Liver (tissue), 3 donors: ENCODE measurements around the gene MUS81.

Experiments used
- ATF3 ChIP-seq: IDR thresholded peaks from 2 replicates; pipeline ENCODE4 v1.6.1; 2016; ENCODE audit warnings: antibody characterized with exemption
- CTCF ChIP-seq: fragments of 150-350 bp; IDR thresholded peaks from 2 replicates; pipeline ENCODE4 v1.5.1; 2017; ENCODE audit warnings: improper control_type of control experiment, low read depth, low read length; ENCODE audit not compliant: missing input control
- EGR1 ChIP-seq, 2 donors: IDR thresholded peaks; 2 replicates each; pipeline ENCODE4 v1.6.1; 2016 to 2018; ENCODE audit warnings: antibody characterized with exemption in 2 of 2, low read depth in 2 of 2
- GABPA ChIP-seq, 2 donors: IDR thresholded peaks in 1 of 2; conservative IDR thresholded peaks in 1 of 2; 2 replicates each; pipeline ENCODE4 v1.6.1; 2016; ENCODE audit warnings: antibody characterized with exemption in 2 of 2, mild to moderate bottlenecking in 1 of 2, moderate library complexity in 1 of 2
- HNF4A ChIP-seq, 2 donors: conservative IDR thresholded peaks; 2 replicates each; pipeline ENCODE4 v1.6.1; 2016; ENCODE audit warnings: antibody characterized with exemption in 2 of 2, mild to moderate bottlenecking in 2 of 2
- JUND ChIP-seq, 2 donors: IDR thresholded peaks; 2 replicates each; pipeline ENCODE4 v1.6.1; 2016; ENCODE audit warnings: antibody characterized with exemption in 2 of 2
- MAX ChIP-seq: IDR thresholded peaks from 2 replicates; pipeline ENCODE4 v1.6.1; 2016; ENCODE audit warnings: antibody characterized with exemption
- NR2F2 ChIP-seq: IDR thresholded peaks from 2 replicates; pipeline ENCODE4 v1.6.1; 2016; ENCODE audit warnings: antibody characterized with exemption
- RAD21 ChIP-seq, 2 donors: IDR thresholded peaks; 2 replicates each; pipeline ENCODE4 v1.6.1; 2016; ENCODE audit warnings: antibody characterized with exemption in 2 of 2, mild to moderate bottlenecking in 2 of 2
- REST ChIP-seq: IDR thresholded peaks from 2 replicates; pipeline ENCODE4 v1.6.1; 2016; ENCODE audit warnings: antibody characterized with exemption, mild to moderate bottlenecking
- RXRA ChIP-seq, 2 donors: IDR thresholded peaks; 2 replicates each; pipeline ENCODE4 v1.6.1; 2017 to 2018; ENCODE audit warnings: antibody characterized with exemption in 2 of 2, mild to moderate bottlenecking in 1 of 2
- SP1 ChIP-seq: IDR thresholded peaks from 2 replicates; pipeline ENCODE4 v1.6.1; 2018; ENCODE audit warnings: antibody characterized with exemption, mild to moderate bottlenecking
- TAF1 ChIP-seq: conservative IDR thresholded peaks from 2 replicates; pipeline ENCODE4 v1.6.1; 2016; ENCODE audit warnings: antibody characterized with exemption, mild to moderate bottlenecking
- ZBTB33 ChIP-seq: IDR thresholded peaks from 2 replicates; pipeline ENCODE4 v1.6.1; 2016; ENCODE audit warnings: antibody characterized with exemption
- donor health status: healthy.
- donor health status: healthy.

- TF ChIP-seq CTCF = no peak
- no peak for TF ChIP-seq TAF1
- no peak for TF ChIP-seq MAX
- TF ChIP-seq JUND (IDR thresholded peaks at IDR 0.05) = no peak
- TF ChIP-seq RXRA (IDR thresholded peaks at IDR 0.05) = peak; percentile 52 to 71
- peak; percentile 18 for TF ChIP-seq REST
- peak; percentile 52 for TF ChIP-seq NR2F2
- no peak for TF ChIP-seq ATF3
- no peak for TF ChIP-seq HNF4A (conservative IDR thresholded peaks at IDR 0.05)
- TF ChIP-seq EGR1 (IDR thresholded peaks at IDR 0.05; ENCODE audit: low read depth in 2 of 2) = peak; percentile 48 to 49
- peak; percentile 86 for TF ChIP-seq SP1
- TF ChIP-seq ZBTB33 = no peak
- no peak for TF ChIP-seq RAD21 (IDR thresholded peaks at IDR 0.05)
- peak in 1 of 2 donors; percentile 84 for TF ChIP-seq GABPA (IDR thresholded peaks at IDR 0.05 in 1 of 2, conservative IDR thresholded peaks at IDR 0.05 in 1 of 2)
Observed at GRCh38 chr11:65873318-65874156, 13.3 kb downstream of the MUS81 start.
